ENCODE measurements around the gene LENG8.

- TF ChIP-seq CTCF (IDR thresholded peaks at IDR 0.05; ENCODE audit: low read length) (no peak), EZH2 (optimal IDR thresholded peaks at IDR 0.05; ENCODE audit: low read depth, low read length) (no peak), EZH2phosphoT487 (IDR thresholded peaks at IDR 0.05; ENCODE audit: low read length) (no peak)
These were observed 792 bp upstream of the LENG8 start for GRCh38 chr19:54448040-54448773.
